Fibroblast of villous mesenchyme (primary cell): ENCODE measurements around the gene SRSF12. TPM values are rescaled to one million over a fixed set of nuclear protein-coding genes. Genes with fewer than 3 reads are reported as not detected.
A peak's percentile ranks its signal among the peaks of the same experiment; 100 is the strongest.
"Not testable (repeated sequence)": the region's sequence is repeated elsewhere in the genome, so short reads cannot be mapped to it uniquely, and the experiment has no call there.

ENCODE experiments used
- DNase-seq: peaks from one replicate; pipeline ENCODE4 v3.0.0-alpha.2; 2010; ENCODE audit warnings: low read depth
- H3K4me3 ChIP-seq: 2 replicates; pipeline ENCODE4 v1.5.1; 2011; ENCODE audit warnings: low read depth, mild to moderate bottlenecking, low read length
- total RNA-seq: library from RNA; depleted of rRNA; stranded (reverse); fragments of >200 nt; gene quantifications from 2 replicates; pipeline ENCODE4 v1.2.3, GENCODE V29; 2012
- TF ChIP-seq, protein P1 (sequence below): IDR thresholded peaks from 2 replicates; pipeline ENCODE4 v1.5.1; 2012; ENCODE audit warnings: low read depth, mild to moderate bottlenecking, low read length; ENCODE audit not compliant: insufficient read depth

The SRSF12 gene
- total RNA-seq, 1 donor = 0.86 TPM

- TF ChIP-seq, protein P1, sequence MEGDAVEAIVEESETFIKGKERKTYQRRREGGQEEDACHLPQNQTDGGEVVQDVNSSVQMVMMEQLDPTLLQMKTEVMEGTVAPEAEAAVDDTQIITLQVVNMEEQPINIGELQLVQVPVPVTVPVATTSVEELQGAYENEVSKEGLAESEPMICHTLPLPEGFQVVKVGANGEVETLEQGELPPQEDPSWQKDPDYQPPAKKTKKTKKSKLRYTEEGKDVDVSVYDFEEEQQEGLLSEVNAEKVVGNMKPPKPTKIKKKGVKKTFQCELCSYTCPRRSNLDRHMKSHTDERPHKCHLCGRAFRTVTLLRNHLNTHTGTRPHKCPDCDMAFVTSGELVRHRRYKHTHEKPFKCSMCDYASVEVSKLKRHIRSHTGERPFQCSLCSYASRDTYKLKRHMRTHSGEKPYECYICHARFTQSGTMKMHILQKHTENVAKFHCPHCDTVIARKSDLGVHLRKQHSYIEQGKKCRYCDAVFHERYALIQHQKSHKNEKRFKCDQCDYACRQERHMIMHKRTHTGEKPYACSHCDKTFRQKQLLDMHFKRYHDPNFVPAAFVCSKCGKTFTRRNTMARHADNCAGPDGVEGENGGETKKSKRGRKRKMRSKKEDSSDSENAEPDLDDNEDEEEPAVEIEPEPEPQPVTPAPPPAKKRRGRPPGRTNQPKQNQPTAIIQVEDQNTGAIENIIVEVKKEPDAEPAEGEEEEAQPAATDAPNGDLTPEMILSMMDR = no peak
- DNase-seq = peak; percentile 73
- H3K4me3 ChIP-seq = no peak overlapping the region
Observed at GRCh38 chr6:89139509-89140346, 21.9 kb upstream of the SRSF12 start.

- TF ChIP-seq, protein P1 = no peak
- no peak for DNase-seq
- H3K4me3 ChIP-seq = no peak overlapping the region
Observed at GRCh38 chr6:89138173-89138572, 20.3 kb upstream of the SRSF12 start.

DNA sequence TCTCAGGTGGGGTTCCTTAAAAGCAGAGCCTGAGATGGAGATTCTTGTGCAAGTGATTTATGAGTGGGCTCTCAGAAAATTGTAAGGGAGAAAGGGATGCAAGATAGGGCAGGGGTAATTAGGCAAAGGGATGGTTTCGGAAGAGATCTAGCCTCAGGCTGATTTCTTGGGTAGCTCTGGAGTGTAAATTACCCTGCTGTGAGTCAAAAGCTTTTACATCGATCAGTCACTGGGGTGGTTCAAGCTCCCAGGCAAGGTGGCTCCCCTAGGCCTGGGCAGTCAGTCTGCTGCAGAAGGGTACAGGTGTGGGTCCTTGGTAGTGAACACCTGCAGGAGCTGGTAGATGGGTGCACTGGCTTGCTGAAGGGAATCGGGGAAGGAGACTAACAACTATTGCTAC lies 16.9 kb upstream of the SRSF12 start:
- no peak for DNase-seq
- no peak overlapping the region for H3K4me3 ChIP-seq
- TF ChIP-seq, protein P1 = no peak

- no peak overlapping the region for H3K4me3 ChIP-seq
- no peak for DNase-seq
- TF ChIP-seq, protein P1 = no peak
Observed at GRCh38 chr6:89133981-89134380, 16.1 kb upstream of the SRSF12 start.

GRCh38 chr6:89132057-89132456 lies 14.2 kb upstream of the SRSF12 start:
- no peak overlapping the region for H3K4me3 ChIP-seq
- no peak for DNase-seq
- TF ChIP-seq, protein P1 = no peak

DNA sequence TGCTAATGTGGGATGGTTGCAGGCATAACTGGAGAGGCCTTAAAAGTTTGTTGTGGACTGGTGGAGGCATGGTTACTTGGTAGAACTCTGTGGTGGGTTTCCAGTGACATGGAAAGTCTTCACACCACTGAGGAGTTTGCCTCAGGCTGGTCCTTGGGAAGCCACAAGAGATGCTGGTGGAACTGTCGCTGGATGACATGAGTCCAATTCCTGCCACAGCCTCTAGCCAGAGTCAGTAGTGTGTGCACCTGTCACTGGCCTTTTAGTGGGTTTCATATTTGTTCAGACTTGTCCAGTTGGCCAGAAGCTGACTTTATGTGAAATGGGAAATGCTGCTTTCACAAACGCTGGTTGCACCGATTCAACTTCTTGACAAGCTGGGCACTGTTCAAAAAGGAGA lies 13.7 kb upstream of the SRSF12 start:
- no peak overlapping the region for H3K4me3 ChIP-seq
- no peak for DNase-seq
- TF ChIP-seq, protein P1 = no peak

DNA sequence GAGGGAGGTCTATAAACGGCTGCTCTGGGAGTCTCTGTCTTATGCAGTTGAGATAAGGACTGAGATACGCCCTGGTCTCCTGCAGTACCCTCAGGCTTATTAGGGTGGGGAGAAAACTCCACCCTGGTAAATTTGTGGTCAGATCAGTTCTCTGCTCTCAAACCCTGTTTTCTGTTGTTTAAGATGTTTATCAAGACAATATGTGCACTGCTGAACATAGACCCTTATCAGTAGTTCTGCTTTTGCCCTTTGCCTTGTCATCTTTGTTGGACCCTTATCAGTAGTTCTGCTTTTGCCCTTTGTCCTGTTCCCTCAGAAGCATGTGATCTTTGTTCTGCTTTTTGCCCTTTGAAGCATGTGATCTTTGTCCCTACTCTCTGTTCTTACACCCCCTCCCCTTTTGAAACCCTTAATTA lies 10.4 kb upstream of the SRSF12 start:
- DNase-seq, H3K4me3 ChIP-seq: not testable (repeated sequence)
